ENCODE data around the gene LTC4S.

DNA sequence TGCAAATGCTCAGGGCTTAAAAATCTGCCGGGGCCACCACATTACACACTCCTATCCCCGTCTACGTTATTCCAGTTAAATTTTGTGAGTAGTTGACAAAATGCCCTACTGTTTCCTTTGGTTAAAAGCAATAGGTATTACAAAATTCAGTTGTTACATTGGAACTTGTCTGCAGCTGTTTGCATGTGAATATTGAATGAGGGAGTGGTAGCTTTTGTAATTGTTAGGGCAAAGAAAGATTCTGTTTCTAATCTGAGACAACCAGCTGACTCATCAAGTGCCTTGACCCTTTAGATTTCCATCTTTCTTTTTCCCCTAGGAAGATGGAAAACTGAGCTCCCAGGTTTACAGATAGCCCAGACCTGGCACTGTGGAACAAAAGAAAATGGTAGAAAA is 31.0 kb upstream of the LTC4S start:
- TF ChIP-seq STAT5B (CRISPR knock-in tag; IDR thresholded peaks at IDR 0.05): no peak
- TF ChIP-seq, protein P1, sequence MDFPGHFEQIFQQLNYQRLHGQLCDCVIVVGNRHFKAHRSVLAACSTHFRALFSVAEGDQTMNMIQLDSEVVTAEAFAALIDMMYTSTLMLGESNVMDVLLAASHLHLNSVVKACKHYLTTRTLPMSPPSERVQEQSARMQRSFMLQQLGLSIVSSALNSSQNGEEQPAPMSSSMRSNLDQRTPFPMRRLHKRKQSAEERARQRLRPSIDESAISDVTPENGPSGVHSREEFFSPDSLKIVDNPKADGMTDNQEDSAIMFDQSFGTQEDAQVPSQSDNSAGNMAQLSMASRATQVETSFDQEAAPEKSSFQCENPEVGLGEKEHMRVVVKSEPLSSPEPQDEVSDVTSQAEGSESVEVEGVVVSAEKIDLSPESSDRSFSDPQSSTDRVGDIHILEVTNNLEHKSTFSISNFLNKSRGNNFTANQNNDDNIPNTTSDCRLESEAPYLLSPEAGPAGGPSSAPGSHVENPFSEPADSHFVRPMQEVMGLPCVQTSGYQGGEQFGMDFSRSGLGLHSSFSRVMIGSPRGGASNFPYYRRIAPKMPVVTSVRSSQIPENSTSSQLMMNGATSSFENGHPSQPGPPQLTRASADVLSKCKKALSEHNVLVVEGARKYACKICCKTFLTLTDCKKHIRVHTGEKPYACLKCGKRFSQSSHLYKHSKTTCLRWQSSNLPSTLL (IDR thresholded peaks at IDR 0.05): no peak

All from K562 (cell line).